ENCODE results near the gene RECK.
"Not testable (repeated sequence)": the region's sequence is repeated elsewhere in the genome, so short reads cannot be mapped to it uniquely, and the experiment has no call there.

RECK gene

GRCh38 chr9:36119476-36119875 is 82.8 kb downstream of the RECK start:
- no peak for DNase-seq

DNA sequence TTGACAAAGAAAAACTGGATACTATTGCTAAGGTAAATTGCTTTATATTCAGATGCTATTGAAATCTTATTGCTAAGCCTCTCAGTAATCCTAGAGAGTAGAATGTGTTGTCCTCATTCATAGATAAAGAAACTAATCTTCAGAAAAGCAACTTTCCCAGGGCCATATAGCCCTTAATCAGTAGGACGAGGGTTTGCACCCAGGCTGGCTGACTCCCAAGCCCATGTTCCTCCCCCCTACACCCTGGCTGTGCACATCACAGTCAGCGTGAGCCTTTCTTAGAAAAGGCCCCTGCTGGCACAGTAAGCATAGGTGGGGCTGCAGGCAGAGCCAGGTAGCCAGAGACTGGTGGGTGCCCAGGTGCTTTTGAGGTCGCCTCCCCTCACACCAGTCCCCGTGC is 84.0 kb downstream of the RECK start:
- no peak for DNase-seq

DNA sequence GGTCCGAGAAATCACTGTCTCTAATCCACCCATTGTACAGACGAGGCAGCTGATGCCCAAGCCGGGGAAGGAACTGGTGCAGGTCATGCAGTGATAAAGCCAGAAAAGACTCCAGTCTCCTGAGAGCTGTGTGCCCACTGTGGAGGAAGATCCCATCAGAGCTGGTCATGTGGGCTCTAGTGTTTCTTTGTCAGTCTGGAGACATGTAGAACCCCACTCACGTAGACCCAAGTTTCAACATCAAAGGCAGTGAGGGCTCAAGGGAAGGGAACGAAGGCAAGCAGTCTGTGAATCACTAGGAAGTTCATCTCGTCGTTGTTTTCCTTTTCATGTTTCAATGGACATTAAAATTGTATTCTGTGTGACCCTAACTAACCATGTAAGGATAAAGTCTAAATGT is 85.3 kb downstream of the RECK start:
- DNase-seq, result no peak

- no peak for DNase-seq
Measured at GRCh38 chr9:36123515-36123914, 86.8 kb downstream of the RECK start.

GRCh38 chr9:36125062-36125855 is 88.5 kb downstream of the RECK start:
- DNase-seq, result no peak

DNA sequence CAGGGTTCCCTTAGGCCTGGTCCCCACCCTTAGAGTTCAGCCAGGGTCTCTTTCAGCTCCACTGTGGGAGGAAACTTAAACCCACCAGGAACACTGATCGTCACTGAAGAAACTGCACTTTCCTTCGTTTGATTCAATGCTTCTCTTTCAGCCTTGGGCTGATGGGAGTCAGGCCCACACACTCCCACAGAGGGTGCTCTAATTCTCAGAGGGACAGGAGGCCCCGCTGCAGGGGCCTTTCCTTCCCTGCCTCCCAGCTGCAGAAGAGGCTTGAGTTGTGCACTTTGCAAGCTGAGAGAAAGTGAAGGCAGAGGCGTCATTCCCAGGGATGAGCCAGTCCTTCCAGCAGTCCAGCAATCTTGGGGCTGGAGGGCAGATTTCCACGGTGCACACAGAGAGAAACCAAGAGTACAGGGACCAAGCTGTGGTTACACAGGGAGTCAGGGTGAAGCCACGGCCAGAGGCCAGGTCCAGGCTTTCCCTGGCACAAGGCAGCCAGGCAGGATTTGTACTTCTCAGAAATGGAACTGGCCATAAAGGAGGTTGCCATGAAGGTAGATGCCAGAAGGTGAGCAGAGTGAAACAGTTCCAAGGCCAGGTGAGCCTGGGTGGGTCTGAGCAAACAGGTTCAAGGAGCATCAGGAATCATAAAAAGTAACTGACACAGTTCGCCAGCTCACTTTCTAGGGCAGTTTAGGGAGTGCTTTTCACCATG is 89.5 kb downstream of the RECK start:
- no peak for DNase-seq

GRCh38 chr9:36127652-36128244 is 91.0 kb downstream of the RECK start:
- no peak for DNase-seq

DNA sequence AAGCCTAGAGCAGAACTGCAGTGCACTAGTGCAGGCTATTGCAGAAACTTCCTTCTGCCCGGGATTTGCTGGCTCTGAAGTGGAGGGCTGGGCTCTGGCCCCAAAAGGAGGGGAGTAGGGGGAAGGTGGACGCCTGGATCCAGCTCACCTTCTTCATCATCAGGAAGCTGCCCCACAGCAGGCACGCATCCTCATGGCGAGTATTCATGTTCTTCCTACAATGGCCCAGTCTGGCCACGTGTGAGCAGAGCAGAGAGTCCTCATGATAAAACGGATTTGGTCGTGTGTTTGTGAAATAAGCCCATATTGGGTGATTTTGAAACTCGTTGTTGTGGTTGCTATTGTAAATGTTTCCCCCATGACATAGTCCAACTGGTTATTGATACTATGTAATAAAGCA is 91.6 kb downstream of the RECK start:
- no peak for DNase-seq

GRCh38 chr9:36129139-36129538 is 92.4 kb downstream of the RECK start:
- no peak for DNase-seq

DNA sequence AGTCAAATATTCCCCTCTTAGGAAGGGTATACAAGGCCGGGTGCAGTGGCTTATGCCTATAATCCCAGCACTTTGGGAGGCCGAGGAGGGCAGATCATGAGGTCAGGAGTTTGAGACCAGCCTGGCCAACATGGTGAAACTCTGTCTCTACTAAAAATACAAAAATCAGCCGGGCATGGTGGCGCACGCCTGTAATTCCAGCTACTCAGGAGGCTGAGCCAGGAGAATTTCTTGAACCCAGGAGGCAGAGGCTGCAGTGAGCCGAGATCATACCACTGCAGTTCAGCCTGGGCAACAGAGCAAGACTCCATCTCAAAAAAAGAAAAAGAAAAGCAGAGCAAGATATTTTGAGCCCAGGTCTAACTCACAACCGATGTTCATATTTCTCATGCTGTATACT is 95.0 kb downstream of the RECK start:
- not testable (repeated sequence) for DNase-seq

DNA sequence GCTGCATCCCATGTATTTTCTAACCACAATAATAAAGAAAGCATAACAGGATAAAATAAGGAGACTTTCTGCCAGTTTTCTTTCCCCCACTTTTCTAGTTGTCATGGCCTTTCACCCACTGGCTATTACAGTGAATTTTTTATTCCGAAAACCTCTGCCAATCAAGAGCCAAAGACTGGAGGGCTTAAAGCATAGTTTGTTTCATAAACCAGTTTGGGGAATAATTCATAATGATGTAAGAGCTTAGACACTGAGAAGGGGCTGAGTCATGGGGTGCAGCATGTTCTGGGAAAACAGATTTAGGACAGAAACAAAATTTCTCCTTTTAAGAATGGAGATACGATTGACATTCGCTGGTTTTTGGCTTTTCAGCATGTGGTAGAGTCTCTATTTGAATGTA is 95.4 kb downstream of the RECK start:
- no peak for DNase-seq

- no peak for DNase-seq
Measured at GRCh38 chr9:36134761-36135505, 98.2 kb downstream of the RECK start.

- DNase-seq, result no peak
Measured at GRCh38 chr9:36135741-36136271, 99.1 kb downstream of the RECK start.

- peak in 3 of 4 experiments; percentile 23 to 70 (median 30) for DNase-seq
Measured at GRCh38 chr9:36136272-36136893, 99.7 kb downstream of the RECK start, which contains the start of gene GLIPR2. Gene GLIPR2, plus strand, starts transcription at chr9:36136733. Its CDS starts 46 bp downstream, at chr9:36136779.

GRCh38 chr9:36136894-36137391 is 100.2 kb downstream of the RECK start:
- DNase-seq, result peak in 1 of 4 experiments; percentile 39

DNA sequence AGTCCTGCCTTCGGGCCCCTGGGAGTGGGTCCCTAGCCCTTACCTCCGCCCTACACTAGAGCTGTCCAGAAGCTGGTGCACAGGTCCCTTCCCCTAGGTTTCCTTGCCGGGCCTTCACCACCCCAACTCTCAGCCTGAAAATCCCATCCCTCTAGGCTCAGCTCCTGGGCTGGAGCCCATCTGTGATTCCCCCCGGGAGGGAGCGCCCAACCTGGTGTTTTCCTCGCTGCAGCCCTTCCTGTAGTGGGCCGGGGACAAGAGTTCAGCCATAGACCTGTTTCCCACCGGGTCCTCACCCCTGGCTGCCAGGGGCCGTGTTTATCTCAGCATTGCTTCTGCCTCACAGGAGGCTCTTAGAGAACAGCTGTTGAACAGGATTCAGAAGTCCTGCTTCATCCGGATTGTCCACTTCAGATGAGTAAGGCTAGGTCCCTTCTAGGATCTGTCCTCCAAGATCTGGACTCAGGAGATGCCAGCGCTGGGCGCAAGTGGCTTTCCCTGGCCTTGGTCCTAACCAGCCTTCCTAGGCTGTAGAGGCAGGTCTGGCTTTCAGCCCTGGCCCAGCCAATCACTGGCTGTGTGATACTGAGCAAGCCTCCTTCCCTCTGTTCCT is 100.8 kb downstream of the RECK start:
- no peak for DNase-seq

- DNase-seq, result no peak
Measured at GRCh38 chr9:36138496-36138895, 101.8 kb downstream of the RECK start.

- no peak for DNase-seq
Measured at GRCh38 chr9:36138901-36139300, 102.2 kb downstream of the RECK start.

DNA sequence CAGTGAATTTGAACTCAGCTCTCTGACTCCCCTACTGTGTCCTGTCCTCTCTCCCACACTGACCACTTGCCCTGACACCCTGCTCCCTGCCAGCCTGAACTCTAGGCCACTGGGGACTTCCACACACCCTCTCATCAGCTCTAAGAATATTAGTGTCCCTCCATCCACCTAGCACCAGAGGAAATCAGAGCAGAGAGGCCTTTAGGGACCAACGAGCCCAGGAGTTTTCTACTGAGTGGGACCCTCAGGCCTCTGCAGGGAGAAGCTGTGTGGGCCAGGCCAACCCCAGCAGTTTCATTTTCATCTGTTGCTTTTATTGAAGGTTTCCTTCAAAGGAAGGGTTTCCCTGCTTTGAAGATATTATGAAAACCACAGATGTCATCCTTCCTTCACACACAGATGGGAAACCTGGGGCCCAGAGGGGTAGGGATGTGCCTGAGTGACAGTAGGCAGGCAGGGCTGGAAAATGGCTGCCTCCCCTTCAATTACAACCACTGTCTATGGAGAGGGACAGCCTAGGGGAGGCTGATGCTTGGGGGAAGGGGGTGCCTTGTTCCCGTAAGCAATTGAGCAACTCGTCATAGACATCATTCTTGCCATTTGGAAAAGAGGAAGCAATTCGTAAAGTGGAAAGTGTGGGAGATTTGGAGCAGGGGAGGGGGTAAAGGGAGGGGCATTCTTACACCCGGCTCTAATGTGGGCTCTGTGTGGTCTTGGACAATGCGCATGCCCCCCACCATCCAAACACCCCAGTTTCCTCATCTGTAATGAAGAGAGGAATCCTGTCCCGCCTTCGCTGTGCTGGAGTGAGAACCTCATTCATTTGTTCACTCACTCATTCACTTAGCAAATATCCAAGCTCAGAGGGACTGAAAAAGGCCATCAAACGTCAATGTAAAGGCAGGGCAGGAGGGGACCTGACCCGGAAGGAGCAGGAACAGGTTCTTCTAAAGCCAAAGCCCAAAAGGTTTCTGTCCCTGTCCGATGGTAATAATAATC is 103.7 kb downstream of the RECK start:
- no peak for DNase-seq

GRCh38 chr9:36141288-36141687 is 104.6 kb downstream of the RECK start:
- no peak for DNase-seq

Data from activated naive CD4-positive, alpha-beta T cell (primary cell).